Neuronal stem cell (in vitro differentiated cells): Measurements from ENCODE around the gene ETNK1.
"Not testable (repeated sequence)": the region's sequence is repeated elsewhere in the genome, so short reads cannot be mapped to it uniquely, and the experiment has no call there.

Experiments
- DNase-seq: peaks from one replicate; pipeline ENCODE4 v3.0.0-alpha.2; 2013; ENCODE audit warnings: low spot score
- H2AFZ ChIP-seq: one replicate; pipeline ENCODE4 v1.6.1; 2013; ENCODE audit warnings: mild to moderate bottlenecking, low read length, inconsistent platforms
- H2AK5ac ChIP-seq: 2 replicates; pipeline ENCODE4 v1.6.1; 2013; ENCODE audit warnings: low read depth, mild to moderate bottlenecking, inconsistent platforms, low read length, moderate library complexity, mixed read lengths
- H2BK120ac ChIP-seq: 2 replicates; pipeline ENCODE4 v1.6.1; 2013; ENCODE audit warnings: low read depth, mild to moderate bottlenecking, inconsistent platforms, low read length, moderate library complexity, mixed read lengths
- H2BK12ac ChIP-seq: one replicate; pipeline ENCODE4 v1.6.1; 2013; ENCODE audit warnings: low read length, inconsistent platforms
- H2BK15ac ChIP-seq: 2 replicates; pipeline ENCODE4 v1.6.1; 2013; ENCODE audit warnings: mild to moderate bottlenecking, low read length, inconsistent platforms, mixed read lengths
- H2BK5ac ChIP-seq: one replicate; pipeline ENCODE4 v1.6.1; 2013; ENCODE audit warnings: inconsistent platforms, mild to moderate bottlenecking, low read length, moderate library complexity
- H3K14ac ChIP-seq: one replicate; pipeline ENCODE4 v1.6.1; 2013; ENCODE audit warnings: low read length, inconsistent platforms
- H3K18ac ChIP-seq: 2 replicates; pipeline ENCODE4 v1.6.1; 2013; ENCODE audit warnings: low read length, inconsistent platforms
- H3K23ac ChIP-seq: 2 replicates; pipeline ENCODE4 v1.6.1; 2013; ENCODE audit warnings: low read depth, mild to moderate bottlenecking, mixed read lengths, low read length, inconsistent platforms; ENCODE audit not compliant: poor library complexity
- H3K27ac ChIP-seq: replicated peaks from 3 replicates; pipeline ENCODE4 v1.5.1; 2013; ENCODE audit warnings: low read length, inconsistent platforms
- H3K27me3 ChIP-seq, 3 experiments: 2 replicates each; pipeline ENCODE4 v1.6.1; 2013; ENCODE audit warnings: low read length in 3 of 3, mild to moderate bottlenecking in 2 of 3, inconsistent platforms in 1 of 3, low read depth in 1 of 3, mixed read lengths in 1 of 3, moderate library complexity in 1 of 3; ENCODE audit not compliant: control insufficient read depth in 3 of 3, insufficient read depth in 3 of 3
- H3K36me3 ChIP-seq, 2 donors: replicated peaks in 1 of 2; 2 replicates each; pipeline ENCODE4 v1.6.1; 2013; ENCODE audit warnings: low read length in 2 of 2; ENCODE audit not compliant: control insufficient read depth in 2 of 2, insufficient read depth in 2 of 2
- H3K4ac ChIP-seq: 2 replicates; pipeline ENCODE4 v1.6.1; 2013; ENCODE audit warnings: inconsistent platforms, mild to moderate bottlenecking, low read length, moderate library complexity
- H3K4me1 ChIP-seq, 2 donors: 1 replicate in 1 of 2; 2 replicates in 1 of 2; pipeline ENCODE4 v1.6.1; 2013; ENCODE audit warnings: low read length in 2 of 2, low read depth in 1 of 2; ENCODE audit not compliant: control insufficient read depth in 2 of 2, insufficient read depth in 1 of 2
- H3K4me2 ChIP-seq: one replicate; pipeline ENCODE4 v1.6.1; 2013; ENCODE audit warnings: mild to moderate bottlenecking, low read length, inconsistent platforms; ENCODE audit not compliant: insufficient read depth, poor library complexity, severe bottlenecking
- H3K4me3 ChIP-seq, 2 donors: 2 replicates each; pipeline ENCODE4 v1.5.1; 2013; ENCODE audit warnings: low read length in 2 of 2, mild to moderate bottlenecking in 2 of 2, inconsistent platforms in 1 of 2, moderate library complexity in 1 of 2
- H3K79me1 ChIP-seq: one replicate; pipeline ENCODE4 v1.6.1; 2013; ENCODE audit warnings: low read depth, mild to moderate bottlenecking, inconsistent platforms, low read length, moderate library complexity
- H3K9ac ChIP-seq: one replicate; pipeline ENCODE4 v1.6.1; 2013; ENCODE audit warnings: mild to moderate bottlenecking, low read depth, low read length, inconsistent platforms; ENCODE audit not compliant: poor library complexity
- H3K9me3 ChIP-seq, 2 donors: replicated peaks in 1 of 2; 2 replicates each; pipeline versions ENCODE3 to v1.6.1; 2013; ENCODE audit warnings: low read length in 2 of 2, mild to moderate bottlenecking in 2 of 2, inconsistent platforms in 1 of 2, low read depth in 1 of 2, mixed read lengths in 1 of 2, moderate library complexity in 1 of 2; ENCODE audit not compliant: control insufficient read depth in 2 of 2, insufficient read depth in 1 of 2
- H4K8ac ChIP-seq: one replicate; pipeline ENCODE4 v1.6.1; 2013; ENCODE audit warnings: low read depth, mild to moderate bottlenecking, inconsistent platforms, low read length, moderate library complexity
- H4K91ac ChIP-seq: one replicate; pipeline ENCODE4 v1.6.1; 2013; ENCODE audit warnings: low read length, low read depth, mild to moderate bottlenecking, inconsistent platforms; ENCODE audit not compliant: poor library complexity
- WGBS, 2 donors: extraction: QIAGEN DNeasy Blood & Tissue Kit; methylation state at CpG; one replicate each; pipeline ENCODE4 v1.1.7; 2013; ENCODE audit warnings: missing lambda C conversion rate in 2 of 2, mixed read lengths in 1 of 2; ENCODE audit not compliant: insufficient read length in 2 of 2, insufficient replicate concordance in 1 of 2; ENCODE audit errors: extremely low coverage in 2 of 2; 5-methylcytosine and 5-hydroxymethylcytosine counted together

Gene ETNK1

GRCh38 chr12:22701216-22701809 lies 76.3 kb downstream of the ETNK1 start:
- not testable (repeated sequence) for H4K91ac ChIP-seq, H3K9ac ChIP-seq, H2BK5ac ChIP-seq, H4K8ac ChIP-seq, H3K4ac ChIP-seq, H3K23ac ChIP-seq, DNase-seq, H2BK120ac ChIP-seq, H3K4me1 ChIP-seq, H2BK12ac ChIP-seq, H3K79me1 ChIP-seq, H3K4me3 ChIP-seq, H3K4me2 ChIP-seq, H3K27me3 ChIP-seq, H2AFZ ChIP-seq, H3K14ac ChIP-seq, H3K36me3 ChIP-seq, H2BK15ac ChIP-seq, H3K27ac ChIP-seq, H2AK5ac ChIP-seq, H3K9me3 ChIP-seq, H3K18ac ChIP-seq
- no CpG with 5 or more reads among the region's 7 CpGs for WGBS, 2 donors

DNA sequence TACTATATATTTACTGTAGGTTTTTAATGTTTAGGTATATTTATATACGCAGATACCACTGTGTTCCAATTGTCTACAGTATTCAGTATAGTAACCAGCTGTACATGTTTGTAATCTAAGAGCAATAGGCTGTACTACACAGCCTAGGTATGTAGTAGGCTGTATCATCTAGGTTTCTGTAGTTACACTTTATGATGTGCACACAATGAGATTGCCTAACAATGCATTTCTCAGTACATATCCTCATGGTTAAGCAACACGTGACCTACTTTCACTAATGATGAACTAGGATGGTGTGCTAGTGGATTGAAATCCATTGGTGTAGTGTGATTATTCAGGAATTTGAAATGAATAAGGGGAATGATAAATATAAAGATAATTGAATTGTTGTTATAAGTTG lies 77.7 kb downstream of the ETNK1 start:
- H3K9ac ChIP-seq: no peak overlapping the region
- H3K4me3 ChIP-seq: no peak overlapping the region
- H3K9me3 ChIP-seq: no peaks in the 10 kb centered on the region
- H2AK5ac ChIP-seq: no peak overlapping the region
- WGBS, 2 donors: no CpG with 5 or more reads among the region's 2 CpGs
- no peaks in the 10 kb centered on the region for H3K36me3 ChIP-seq
- no peak overlapping the region for H2AFZ ChIP-seq
- no peak overlapping the region for H2BK5ac ChIP-seq
- H3K79me1 ChIP-seq: no peaks in the 10 kb centered on the region
- no peak overlapping the region for H3K18ac ChIP-seq
- H4K91ac ChIP-seq: no peak overlapping the region
- H3K4me1 ChIP-seq: no peaks in the 10 kb centered on the region
- H2BK120ac ChIP-seq: no peak overlapping the region
- no peak overlapping the region for H3K27ac ChIP-seq
- no peak overlapping the region for H3K23ac ChIP-seq
- H3K4ac ChIP-seq: no peak overlapping the region
- DNase-seq: no peak
- H3K14ac ChIP-seq: no peak overlapping the region
- H2BK15ac ChIP-seq: no peak overlapping the region
- H4K8ac ChIP-seq: no peak overlapping the region
- no peak overlapping the region for H3K4me2 ChIP-seq
- H3K27me3 ChIP-seq: no peaks in the 10 kb centered on the region
- H2BK12ac ChIP-seq: no peak overlapping the region

DNA sequence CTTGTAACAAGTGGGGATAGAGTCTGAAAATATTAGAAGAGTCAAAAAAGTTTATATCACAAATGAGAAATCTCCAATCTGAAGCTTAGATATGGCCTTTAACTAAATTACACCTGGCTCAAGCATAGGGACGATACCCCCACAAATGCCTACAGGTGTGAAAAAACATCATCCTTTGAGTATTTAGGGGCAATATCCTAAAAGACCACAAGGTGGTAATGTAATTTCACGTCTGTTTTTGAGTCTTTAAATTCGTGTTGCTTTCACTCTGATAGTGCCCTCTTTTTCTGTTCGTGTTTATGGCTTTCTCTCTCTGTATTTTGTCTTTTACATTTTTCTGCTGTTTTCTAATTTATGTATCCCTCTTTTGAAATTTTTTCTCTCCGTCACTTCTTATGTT lies 84.3 kb downstream of the ETNK1 start:
- Histone ChIP-seq H2BK5ac (no peak overlapping the region), H3K36me3 (no peaks in the 10 kb centered on the region), H3K14ac (no peak overlapping the region), H3K9ac (no peak overlapping the region), H3K4me1 (no peaks in the 10 kb centered on the region), H2AK5ac (no peak overlapping the region), H3K4me2 (no peak overlapping the region), H3K27ac (no peak overlapping the region), H2AFZ (no peak overlapping the region), H4K8ac (no peak overlapping the region), H3K9me3 (no peaks in the 10 kb centered on the region), H3K18ac (no peak overlapping the region), H3K27me3 (peaks cover 0 to 1% (median 0%) of the 10 kb centered on the region in 3 experiments), H2BK120ac (no peak overlapping the region), H3K4me3 (no peak overlapping the region), H2BK12ac (no peak overlapping the region), H3K79me1 (no peaks in the 10 kb centered on the region), H4K91ac (no peak overlapping the region), H3K4ac (no peak overlapping the region), H3K23ac (no peak overlapping the region), H2BK15ac (no peak overlapping the region)
- peak; percentile 23 for DNase-seq
- WGBS, 2 donors: no CpG with 5 or more reads among the region's 5 CpGs

DNA sequence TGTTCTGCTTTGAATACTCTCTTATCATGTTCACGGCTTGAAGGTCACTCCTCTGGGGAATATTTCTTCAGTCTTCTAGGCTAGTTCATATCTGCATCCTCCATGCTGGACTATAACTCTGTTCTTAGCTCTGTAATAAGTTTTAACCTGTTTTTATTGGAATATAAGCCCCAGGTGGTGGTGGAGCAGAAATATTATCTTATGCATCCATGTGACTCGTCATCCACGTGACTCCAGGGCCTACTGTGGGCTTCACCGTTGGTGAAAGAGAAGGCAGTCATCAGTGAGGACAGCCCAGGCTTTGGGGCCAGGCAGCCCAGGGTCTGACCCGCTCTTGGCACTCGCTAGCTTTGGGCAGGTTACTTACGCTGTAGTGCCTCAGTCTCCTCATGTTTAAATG lies 87.1 kb downstream of the ETNK1 start:
- H4K91ac ChIP-seq: no peak overlapping the region
- H3K27me3 ChIP-seq: peaks cover 0 to 1% (median 0%) of the 10 kb centered on the region in 3 experiments
- no peak overlapping the region for H2AK5ac ChIP-seq
- no peak overlapping the region for H2BK12ac ChIP-seq
- DNase-seq: no peak
- peak overlapping the region; percentile 35 for H2AFZ ChIP-seq
- no CpG with 5 or more reads among the region's 7 CpGs for WGBS, 2 donors
- no peaks in the 10 kb centered on the region for H3K4me1 ChIP-seq
- no peak overlapping the region for H3K23ac ChIP-seq
- no peak overlapping the region for H4K8ac ChIP-seq
- no peak overlapping the region for H3K4ac ChIP-seq
- H3K79me1 ChIP-seq: no peaks in the 10 kb centered on the region
- H2BK120ac ChIP-seq: no peak overlapping the region
- H3K14ac ChIP-seq: no peak overlapping the region
- H3K9ac ChIP-seq: no peak overlapping the region
- no peak overlapping the region for H3K27ac ChIP-seq
- no peak overlapping the region for H3K4me3 ChIP-seq
- no peaks in the 10 kb centered on the region for H3K9me3 ChIP-seq
- H2BK15ac ChIP-seq: no peak overlapping the region
- no peaks in the 10 kb centered on the region for H3K36me3 ChIP-seq
- H2BK5ac ChIP-seq: no peak overlapping the region
- H3K18ac ChIP-seq: no peak overlapping the region
- no peak overlapping the region for H3K4me2 ChIP-seq
